ENCODE data around the gene CEP43.

CEP43 gene

GRCh38 chr6:167047554-167047953 is 48.4 kb downstream of the CEP43 start:
- no peak overlapping the region for H3K4me3 Mint-ChIP-seq

More at GRCh38 chr6:167047554-167047953, 48.4 kb downstream of the CEP43 start:
- peak overlapping the region; percentile 87 for H3K27ac Mint-ChIP-seq
- no peaks in the 10 kb centered on the region for H3K9me3 Mint-ChIP-seq
- peaks cover 34% of the 10 kb centered on the region for H3K4me1 Mint-ChIP-seq (ENCODE audit: low read depth)
- H3K27me3 Mint-ChIP-seq, result no peaks in the 10 kb centered on the region
- peaks cover 1% of the 10 kb centered on the region for H3K36me3 Mint-ChIP-seq (ENCODE audit: low read depth)
- intact Hi-C loops (cut with micrococcal nuclease), result loop anchor here (2.0 to 10.0 kb wide), 3 partner anchors 43 to 77 kb away; partner anchors contain the start of gene CCR6
